Keratinocyte (primary cell): Measurements from ENCODE around the gene GJC3.

ENCODE experiments used
- EZH2 ChIP-seq: IDR thresholded peaks from one replicate; pipeline ENCODE4 v1.6.1; 2012; ENCODE audit warnings: inconsistent platforms, mild to moderate bottlenecking, low read length, moderate library complexity
- TF ChIP-seq, protein P1 (sequence below), 3 experiments: IDR thresholded peaks in 1 of 3; conservative IDR thresholded peaks in 1 of 3; optimal IDR thresholded peaks in 1 of 3; 2 replicates in 2 of 3; 3 replicates in 1 of 3; pipeline versions ENCODE3 to v1.5.1; 2011; ENCODE audit warnings: low read length in 3 of 3, mild to moderate bottlenecking in 3 of 3, moderate library complexity in 2 of 3, control low read depth in 1 of 3, inconsistent platforms in 1 of 3; ENCODE audit not compliant: insufficient read depth in 2 of 3; ENCODE audit errors: extremely low read depth in 1 of 3

DNA sequence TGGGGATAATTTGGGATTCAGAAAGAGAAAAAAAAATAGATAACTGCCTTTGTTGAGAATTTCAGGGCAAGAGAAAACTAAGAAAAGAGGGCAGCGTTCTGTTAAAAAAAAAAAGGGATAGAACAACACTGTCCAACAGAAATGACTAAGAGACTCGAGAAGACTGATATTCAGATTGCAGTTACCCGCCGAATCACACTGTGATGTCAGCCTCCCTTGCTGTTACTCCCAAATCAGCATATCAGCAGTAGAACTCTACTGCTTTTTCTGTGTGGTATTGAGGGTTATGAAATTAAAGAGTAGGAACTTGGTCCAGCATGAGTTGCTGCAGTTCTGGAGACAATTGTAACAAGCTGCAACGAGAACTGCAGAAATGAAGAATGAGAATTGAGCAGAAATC lies 1.9 kb downstream of the GJC3 start:
- TF ChIP-seq, protein P1, sequence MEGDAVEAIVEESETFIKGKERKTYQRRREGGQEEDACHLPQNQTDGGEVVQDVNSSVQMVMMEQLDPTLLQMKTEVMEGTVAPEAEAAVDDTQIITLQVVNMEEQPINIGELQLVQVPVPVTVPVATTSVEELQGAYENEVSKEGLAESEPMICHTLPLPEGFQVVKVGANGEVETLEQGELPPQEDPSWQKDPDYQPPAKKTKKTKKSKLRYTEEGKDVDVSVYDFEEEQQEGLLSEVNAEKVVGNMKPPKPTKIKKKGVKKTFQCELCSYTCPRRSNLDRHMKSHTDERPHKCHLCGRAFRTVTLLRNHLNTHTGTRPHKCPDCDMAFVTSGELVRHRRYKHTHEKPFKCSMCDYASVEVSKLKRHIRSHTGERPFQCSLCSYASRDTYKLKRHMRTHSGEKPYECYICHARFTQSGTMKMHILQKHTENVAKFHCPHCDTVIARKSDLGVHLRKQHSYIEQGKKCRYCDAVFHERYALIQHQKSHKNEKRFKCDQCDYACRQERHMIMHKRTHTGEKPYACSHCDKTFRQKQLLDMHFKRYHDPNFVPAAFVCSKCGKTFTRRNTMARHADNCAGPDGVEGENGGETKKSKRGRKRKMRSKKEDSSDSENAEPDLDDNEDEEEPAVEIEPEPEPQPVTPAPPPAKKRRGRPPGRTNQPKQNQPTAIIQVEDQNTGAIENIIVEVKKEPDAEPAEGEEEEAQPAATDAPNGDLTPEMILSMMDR (optimal IDR thresholded peaks at IDR 0.05 in 1 of 3, IDR thresholded peaks at IDR 0.05 in 1 of 3, conservative IDR thresholded peaks at IDR 0.05 in 1 of 3; ENCODE audit: extremely low read depth in 1 of 3, insufficient read depth in 2 of 3, low read length in 3 of 3) = no peak
- no peak for TF ChIP-seq EZH2
